GM20431 (cell line): ENCODE measurements around the gene GOT2.
"Not testable (repeated sequence)": the region's sequence is repeated elsewhere in the genome, so short reads cannot be mapped to it uniquely, and the experiment has no call there.

ENCODE experiments used
- in situ Hi-C: fragments of 300-500 bp; cut with MseI, MboI; formaldehyde crosslinking; loops from one replicate; pipeline ENCODE4 v1.15.0; 2020; ENCODE audit warnings: low sequenced_read_pairs; ENCODE audit not compliant: unreplicated experiment

GOT2 gene

GRCh38 chr16:58727028-58727781 is 6.9 kb downstream of the GOT2 start:
- in situ Hi-C loops, result no loop called here

- in situ Hi-C loops, result no loop called here
Measured at GRCh38 chr16:58723109-58723508, 11.0 kb downstream of the GOT2 start.

GRCh38 chr16:58717994-58718393 is 16.1 kb downstream of the GOT2 start:
- in situ Hi-C loops, result no loop called here

GRCh38 chr16:58716468-58716867 is 17.6 kb downstream of the GOT2 start:
- in situ Hi-C loops, result no loop called here

GRCh38 chr16:58713742-58714141 is 20.4 kb downstream of the GOT2 start:
- in situ Hi-C loops, result no loop called here

- in situ Hi-C loops, result no loop called here
Measured at GRCh38 chr16:58709333-58709732, 24.8 kb downstream of the GOT2 start.

GRCh38 chr16:58699151-58699550 is 35.0 kb downstream of the GOT2 start:
- in situ Hi-C loops, result no loop called here

GRCh38 chr16:58695368-58695767 is 38.7 kb downstream of the GOT2 start:
- in situ Hi-C loops, result no loop called here

GRCh38 chr16:58692450-58692849 is 41.7 kb downstream of the GOT2 start:
- in situ Hi-C loops, result no loop called here

- in situ Hi-C loops, result not testable (repeated sequence)
Measured at GRCh38 chr16:58686985-58687706, 47.0 kb downstream of the GOT2 start.

- in situ Hi-C loops, result no loop called here
Measured at GRCh38 chr16:58685084-58685449, 49.0 kb downstream of the GOT2 start.

GRCh38 chr16:58684354-58685083 is 49.6 kb downstream of the GOT2 start, which contains the start of gene SLC38A7:
Gene SLC38A7 (minus strand): TSS chr16:58684770. CDS start chr16:58680126, 4,644 bp downstream.
- in situ Hi-C loops, result no loop called here

GRCh38 chr16:58684001-58684353 is 50.1 kb downstream of the GOT2 start:
- in situ Hi-C loops, result no loop called here

- in situ Hi-C loops, result no loop called here
Measured at GRCh38 chr16:58679763-58680162, 54.4 kb downstream of the GOT2 start.

- in situ Hi-C loops, result no loop called here
Measured at GRCh38 chr16:58678716-58679115, 55.4 kb downstream of the GOT2 start.

GRCh38 chr16:58678269-58678668 is 55.8 kb downstream of the GOT2 start:
- in situ Hi-C loops, result no loop called here

GRCh38 chr16:58670946-58671583 is 63.1 kb downstream of the GOT2 start:
- in situ Hi-C loops, result loop anchor here (25.0 kb wide), 1 partner anchor 334 kb away; no protein-coding TSS in a partner anchor

GRCh38 chr16:58670177-58670576 is 63.9 kb downstream of the GOT2 start:
- in situ Hi-C loops, result loop anchor here (25.0 kb wide), 1 partner anchor 333 kb away; no protein-coding TSS in a partner anchor

- in situ Hi-C loops, result loop anchor here (25.0 kb wide), 1 partner anchor 328 kb away; no protein-coding TSS in a partner anchor
Measured at GRCh38 chr16:58665200-58665599, 68.9 kb downstream of the GOT2 start.

- in situ Hi-C loops, result loop anchor here (25.0 kb wide), 1 partner anchor 324 kb away; no protein-coding TSS in a partner anchor
Measured at GRCh38 chr16:58661199-58661830, 72.8 kb downstream of the GOT2 start.
